SK-N-SH (cell line): ENCODE results near the gene TMEM106B. TPM values are rescaled to one million over a fixed set of nuclear protein-coding genes. Genes with fewer than 3 reads are reported as not detected.

ENCODE experiments used
- CTCF ChIA-PET: fragments of 300-600, 350-600 bp; formaldehyde crosslinking; extraction: SDS; loops from one replicate; lab custom pipeline; 2021; lab: Yijun Ruan, JAX
- POLR2A ChIA-PET: fragments of 350-600 bp; sonication (Branson Sonifier 250); formaldehyde crosslinking; extraction: SDS; loops from one replicate; lab custom pipeline; 2020; ENCODE audit warnings: antibody characterized with exemption, inconsistent platforms; lab: Yijun Ruan, JAX
- DNase-seq: peaks from one replicate; pipeline ENCODE4 v3.0.0; 2012
- H2AFZ ChIP-seq: fragments of 200-600 bp; sonication (generic); 2 replicates; pipeline ENCODE4 v1.8.1; 2016; ENCODE audit warnings: antibody characterized with exemption, mild to moderate bottlenecking, low read depth
- H3F3A ChIP-seq: fragments of 200-600 bp; sonication (generic); replicated peaks from 2 replicates; pipeline ENCODE3; 2016; ENCODE audit warnings: antibody characterized with exemption, mild to moderate bottlenecking; ENCODE audit not compliant: insufficient read depth
- H3K27ac ChIP-seq, 2 experiments: fragments of 200-500 bp in 1 of 2; fragments of 200-600 bp in 1 of 2; sonication (Bioruptor generic) in 1 of 2; sonication (generic), shearing (Covaris generic) in 1 of 2; 2 replicates each; pipeline versions ENCODE4 v1.5.1 to v1.6.1; 2014 to 2016; ENCODE audit warnings: low read depth in 2 of 2, inconsistent platforms in 1 of 2, low read length in 1 of 2, mild to moderate bottlenecking in 1 of 2, mixed read lengths in 1 of 2
- H3K27me3 ChIP-seq: fragments of 200-600 bp; sonication (generic), shearing (Covaris generic); 2 replicates; pipeline ENCODE4 v1.6.1; 2016; ENCODE audit warnings: mixed run types; ENCODE audit not compliant: insufficient read depth
- H3K36me3 ChIP-seq, 2 experiments: fragments of 200-500 bp in 1 of 2; fragments of 200-600 bp in 1 of 2; sonication (Bioruptor generic) in 1 of 2; sonication (generic) in 1 of 2; replicated peaks in 1 of 2; 2 replicates each; pipeline versions ENCODE3 to v1.5.1; 2014 to 2016; ENCODE audit warnings: low read length in 1 of 2, mild to moderate bottlenecking in 1 of 2; ENCODE audit not compliant: insufficient read depth in 2 of 2, control insufficient read depth in 1 of 2
- H3K4me1 ChIP-seq, 2 experiments: fragments of 200-500 bp in 1 of 2; fragments of 200-600 bp in 1 of 2; sonication (Bioruptor generic) in 1 of 2; sonication (generic), shearing (Covaris generic) in 1 of 2; 2 replicates each; pipeline versions ENCODE4 v1.5.1 to v1.6.1; 2014 to 2016; ENCODE audit warnings: low read depth in 1 of 2, low read length in 1 of 2, mixed run types in 1 of 2; ENCODE audit not compliant: insufficient read depth in 2 of 2, control insufficient read depth in 1 of 2
- H3K4me2 ChIP-seq: fragments of 200-600 bp; sonication (generic), shearing (Covaris generic); 2 replicates; pipeline ENCODE4 v1.6.1; 2017; ENCODE audit warnings: mixed run types
- H3K4me3 ChIP-seq, 2 experiments: fragments of 200-500 bp in 1 of 2; fragments of 200-600 bp in 1 of 2; sonication (Bioruptor generic) in 1 of 2; sonication (generic), shearing (Covaris generic) in 1 of 2; 2 replicates each; pipeline versions ENCODE4 v1.5.1 to v1.8.1; 2014 to 2016; ENCODE audit warnings: low read depth in 2 of 2, inconsistent platforms in 1 of 2, low read length in 1 of 2, mild to moderate bottlenecking in 1 of 2, mixed read lengths in 1 of 2, moderate library complexity in 1 of 2
- H3K79me2 ChIP-seq: fragments of 200-600 bp; sonication (generic); 2 replicates; pipeline ENCODE4 v1.8.1; 2017; ENCODE audit warnings: mild to moderate bottlenecking; ENCODE audit not compliant: insufficient read depth
- H3K9ac ChIP-seq: fragments of 200-600 bp; sonication (generic); 2 replicates; pipeline ENCODE4 v1.6.1; 2017; ENCODE audit warnings: mixed run types
- H3K9me2 ChIP-seq: fragments of 200-600 bp; sonication (generic); 2 replicates; pipeline ENCODE4 v1.6.1; 2017; ENCODE audit warnings: mixed run types
- H3K9me3 ChIP-seq: fragments of 200-600 bp; sonication (generic); 2 replicates; pipeline ENCODE4 v1.6.1; 2017; ENCODE audit warnings: mixed run types, mild to moderate bottlenecking, moderate library complexity
- H4K20me1 ChIP-seq: fragments of 200-600 bp; sonication (generic); 2 replicates; pipeline ENCODE4 v1.6.1; 2017; ENCODE audit warnings: mild to moderate bottlenecking, mixed run types; ENCODE audit not compliant: insufficient read depth
- CHD2 ChIP-seq: fragments of 150-350 bp; IDR thresholded peaks from 2 replicates; pipeline ENCODE4 v1.6.1; 2018; ENCODE audit warnings: low read length; ENCODE audit not compliant: partially characterized antibody
- CTCF ChIP-seq: fragments of 200-600 bp; sonication (generic); IDR thresholded peaks from 2 replicates; pipeline ENCODE4 v1.6.1; 2017; ENCODE audit warnings: antibody characterized with exemption, mild to moderate bottlenecking, moderate library complexity
- ELF1 ChIP-seq: IDR thresholded peaks from 2 replicates; pipeline ENCODE4 v1.4.0; 2012
- EZH2phosphoT487 ChIP-seq: fragments of 200-600 bp; sonication (generic); IDR thresholded peaks from 2 replicates; pipeline ENCODE4 v1.6.1; 2017; ENCODE audit warnings: low read depth, mixed run types, mild to moderate bottlenecking, antibody characterized with exemption, moderate library complexity, borderline replicate concordance
- FOSL2 ChIP-seq: IDR thresholded peaks from 2 replicates; pipeline ENCODE4 v1.4.0; 2012; ENCODE audit warnings: low read depth, mild to moderate bottlenecking, moderate library complexity, borderline replicate concordance
- FOXJ3 ChIP-seq: sonication (generic); formaldehyde crosslinking; IDR thresholded peaks from 2 replicates; pipeline ENCODE4 v1.5.1; 2020; ENCODE audit warnings: mild to moderate bottlenecking, missing genetic modification reagents
- FOXM1 ChIP-seq: IDR thresholded peaks from 2 replicates; pipeline ENCODE4 v1.4.0; 2012; ENCODE audit warnings: low read depth, mild to moderate bottlenecking
- GABPA ChIP-seq: IDR thresholded peaks from 2 replicates; pipeline ENCODE4 v1.4.0; 2012; ENCODE audit warnings: low read depth, mild to moderate bottlenecking
- IRF3 ChIP-seq: fragments of 150-350 bp; IDR thresholded peaks from 2 replicates; pipeline ENCODE4 v1.6.1; 2016; ENCODE audit warnings: mild to moderate bottlenecking, low read depth, low read length
- NFIC ChIP-seq: IDR thresholded peaks from 2 replicates; pipeline ENCODE4 v1.4.0; 2012; ENCODE audit warnings: borderline replicate concordance
- NRF1 ChIP-seq: IDR thresholded peaks from 2 replicates; pipeline ENCODE4 v1.6.1; 2012; ENCODE audit warnings: low read depth, mild to moderate bottlenecking, low read length
- RFX5 ChIP-seq: IDR thresholded peaks from 2 replicates; pipeline ENCODE4 v1.6.1; 2012; ENCODE audit warnings: mild to moderate bottlenecking, improper control_type of control experiment, low read length
- RXRA ChIP-seq: IDR thresholded peaks from 2 replicates; pipeline ENCODE4 v1.4.0; 2012; ENCODE audit warnings: low read depth, mild to moderate bottlenecking, borderline replicate concordance
- SIN3A ChIP-seq: IDR thresholded peaks from 2 replicates; pipeline ENCODE4 v1.6.1; 2012; ENCODE audit warnings: low read depth, mild to moderate bottlenecking, low read length, moderate library complexity, borderline replicate concordance
- SMC3 ChIP-seq: IDR thresholded peaks from 2 replicates; pipeline ENCODE4 v1.6.1; 2012; ENCODE audit warnings: low read depth, low read length, improper control_type of control experiment
- TAF1 ChIP-seq: IDR thresholded peaks from 2 replicates; pipeline ENCODE4 v1.6.1; 2012; ENCODE audit warnings: low read depth, mild to moderate bottlenecking, low read length, moderate library complexity, borderline replicate concordance
- WGBS: methylation state at CpG from one replicate; pipeline ENCODE4 v1.1.6; 2017; ENCODE audit warnings: low lambda C conversion rate; 5-methylcytosine and 5-hydroxymethylcytosine counted together
- polyA plus RNA-seq, 3 experiments: library from polyadenylated mRNA; depleted of rRNA; stranded (reverse); fragments of >200 nt; gene quantifications; 2 replicates each; pipeline ENCODE4 v1.2.3, GENCODE V29; 2012
- TF ChIP-seq, protein P1 (sequence below): IDR thresholded peaks from 2 replicates; pipeline ENCODE4 v1.4.0; 2012; ENCODE audit warnings: low read depth
- TF ChIP-seq, protein P2 (sequence below): IDR thresholded peaks from 2 replicates; pipeline ENCODE4 v1.6.1; 2012; ENCODE audit warnings: mild to moderate bottlenecking, low read depth, low read length, moderate library complexity

The TMEM106B gene
- polyA plus RNA-seq, 1 of the 3 experiments (the other 2 are of a cell fraction) = 20.4 TPM

DNA sequence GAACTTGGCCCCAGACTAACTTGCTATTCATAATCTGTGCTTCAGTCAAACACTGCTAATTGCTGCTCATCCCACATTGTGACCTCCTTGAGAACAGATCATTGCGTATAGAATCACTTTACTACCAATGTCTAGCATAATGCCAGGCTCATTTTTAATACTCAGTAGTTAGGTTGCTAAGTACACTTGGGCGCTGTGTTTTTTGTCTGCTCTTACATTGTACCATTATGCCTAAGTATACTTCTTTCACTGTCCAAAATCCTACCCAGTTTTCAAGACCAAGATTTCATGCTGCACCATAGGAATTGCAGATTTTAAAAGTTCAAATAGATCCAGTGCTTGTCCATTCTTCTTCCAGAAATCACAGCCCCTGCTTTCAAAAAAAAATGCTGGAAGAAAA, 32.8 kb upstream of the TMEM106B start (continued):
- TF ChIP-seq IRF3 (no peak), TAF1 (no peak), FOXJ3 (no peak), EZH2phosphoT487 (no peak), NFIC (no peak), CHD2 (no peak), ELF1 (no peak), CTCF (no peak), RXRA (no peak)

- Histone ChIP-seq H3K27me3 (no peaks in the 10 kb centered on the region), H3K9me3 (no peaks in the 10 kb centered on the region), H3F3A (no peaks in the 10 kb centered on the region), H3K4me2 (no peak overlapping the region), H2AFZ (no peak overlapping the region), H3K9me2 (no peaks in the 10 kb centered on the region; the same call in 1 of the 2 replicates), H3K4me1 (no peaks in the 10 kb centered on the region; a peak in 1 of 4 replicates), H3K36me3 (no peaks in the 10 kb centered on the region), H3K4me3 (no peak overlapping the region), H4K20me1 (no peaks in the 10 kb centered on the region), H3K27ac (no peak overlapping the region), H3K9ac (no peak overlapping the region)
- DNase-seq = no peak
- ChIA-PET CTCF (interaction anchor here (1.0 kb wide), 1 partner anchor 14 kb away, joined by 3 read pairs; no protein-coding TSS in a partner anchor), POLR2A (no interaction called here)
- TF ChIP-seq FOXJ3 (no peak), EZH2phosphoT487 (no peak)
- TF ChIP-seq, all 33 proteins: peak for 0
- H3K79me2 ChIP-seq = no peaks in the 10 kb centered on the region
These were observed 16.7 kb upstream of the TMEM106B start for GRCh38 chr7:12194426-12194825.

- ChIA-PET CTCF (no interaction called here), POLR2A (interaction anchor here (0.6 kb wide), 1 partner anchor 14 kb away, joined by 3 read pairs; the partner anchor contains the start of gene TMEM106B)
- Histone ChIP-seq H3K4me2 (no peak overlapping the region), H3K9ac (no peak overlapping the region), H3K9me2 (no peaks in the 10 kb centered on the region; the same call in 1 of the 2 replicates), H3K27ac (no peak overlapping the region), H3K4me1 (no peaks in the 10 kb centered on the region; a peak in 1 of 4 replicates), H3K36me3 (no peaks in the 10 kb centered on the region), H3K4me3 (no peak overlapping the region), H3K27me3 (no peaks in the 10 kb centered on the region), H2AFZ (no peak overlapping the region), H4K20me1 (no peaks in the 10 kb centered on the region), H3F3A (no peaks in the 10 kb centered on the region), H3K9me3 (no peaks in the 10 kb centered on the region), H3K79me2 (no peaks in the 10 kb centered on the region)
- 63% methylated on average over 2 of the region's 2 CpGs for WGBS
- no peak for DNase-seq
- TF ChIP-seq, protein P1, sequence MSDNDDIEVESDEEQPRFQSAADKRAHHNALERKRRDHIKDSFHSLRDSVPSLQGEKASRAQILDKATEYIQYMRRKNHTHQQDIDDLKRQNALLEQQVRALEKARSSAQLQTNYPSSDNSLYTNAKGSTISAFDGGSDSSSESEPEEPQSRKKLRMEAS = no peak
- no peak for TF ChIP-seq RXRA
- no peak for TF ChIP-seq GABPA
- no peak for TF ChIP-seq FOXJ3
- TF ChIP-seq, protein P2, sequence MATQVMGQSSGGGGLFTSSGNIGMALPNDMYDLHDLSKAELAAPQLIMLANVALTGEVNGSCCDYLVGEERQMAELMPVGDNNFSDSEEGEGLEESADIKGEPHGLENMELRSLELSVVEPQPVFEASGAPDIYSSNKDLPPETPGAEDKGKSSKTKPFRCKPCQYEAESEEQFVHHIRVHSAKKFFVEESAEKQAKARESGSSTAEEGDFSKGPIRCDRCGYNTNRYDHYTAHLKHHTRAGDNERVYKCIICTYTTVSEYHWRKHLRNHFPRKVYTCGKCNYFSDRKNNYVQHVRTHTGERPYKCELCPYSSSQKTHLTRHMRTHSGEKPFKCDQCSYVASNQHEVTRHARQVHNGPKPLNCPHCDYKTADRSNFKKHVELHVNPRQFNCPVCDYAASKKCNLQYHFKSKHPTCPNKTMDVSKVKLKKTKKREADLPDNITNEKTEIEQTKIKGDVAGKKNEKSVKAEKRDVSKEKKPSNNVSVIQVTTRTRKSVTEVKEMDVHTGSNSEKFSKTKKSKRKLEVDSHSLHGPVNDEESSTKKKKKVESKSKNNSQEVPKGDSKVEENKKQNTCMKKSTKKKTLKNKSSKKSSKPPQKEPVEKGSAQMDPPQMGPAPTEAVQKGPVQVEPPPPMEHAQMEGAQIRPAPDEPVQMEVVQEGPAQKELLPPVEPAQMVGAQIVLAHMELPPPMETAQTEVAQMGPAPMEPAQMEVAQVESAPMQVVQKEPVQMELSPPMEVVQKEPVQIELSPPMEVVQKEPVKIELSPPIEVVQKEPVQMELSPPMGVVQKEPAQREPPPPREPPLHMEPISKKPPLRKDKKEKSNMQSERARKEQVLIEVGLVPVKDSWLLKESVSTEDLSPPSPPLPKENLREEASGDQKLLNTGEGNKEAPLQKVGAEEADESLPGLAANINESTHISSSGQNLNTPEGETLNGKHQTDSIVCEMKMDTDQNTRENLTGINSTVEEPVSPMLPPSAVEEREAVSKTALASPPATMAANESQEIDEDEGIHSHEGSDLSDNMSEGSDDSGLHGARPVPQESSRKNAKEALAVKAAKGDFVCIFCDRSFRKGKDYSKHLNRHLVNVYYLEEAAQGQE = no peak
- no peak for TF ChIP-seq CHD2
- no peak for TF ChIP-seq SIN3A
- no peak for TF ChIP-seq FOXM1
- no peak for TF ChIP-seq FOSL2
- no peak for TF ChIP-seq NFIC
- no peak for TF ChIP-seq SMC3
- no peak for TF ChIP-seq RFX5
- no peak for TF ChIP-seq NRF1
These were observed 14.7 kb upstream of the TMEM106B start for GRCh38 chr7:12196386-12196785.
